Endodermal cell (in vitro differentiated cells): Measurements from ENCODE around the gene OLFML2A. TPM values are rescaled to one million over a fixed set of nuclear protein-coding genes. Genes with fewer than 3 reads are reported as not detected.

Experiments used
- DNase-seq: peaks from one replicate; pipeline ENCODE4 v3.0.0-alpha.2; 2017
- H3K27ac ChIP-seq: 2 replicates; pipeline ENCODE4 v1.5.1; 2013; ENCODE audit warnings: mild to moderate bottlenecking, low read depth, low read length, moderate library complexity
- H3K27me3 ChIP-seq: 2 replicates; pipeline ENCODE4 v1.6.1; 2013; ENCODE audit warnings: mild to moderate bottlenecking, low read length, moderate library complexity; ENCODE audit not compliant: insufficient read depth, control insufficient read depth, poor library complexity, severe bottlenecking
- H3K36me3 ChIP-seq: 2 replicates; pipeline ENCODE4 v1.7.0; 2013; ENCODE audit warnings: mild to moderate bottlenecking, low read length, moderate library complexity; ENCODE audit not compliant: control insufficient read depth, insufficient read depth
- H3K4me1 ChIP-seq: one replicate; pipeline ENCODE4 v1.7.0; 2013; ENCODE audit warnings: low read length; ENCODE audit not compliant: control insufficient read depth, insufficient read depth
- H3K4me3 ChIP-seq: 2 replicates; pipeline ENCODE4 v1.5.1; 2013; ENCODE audit warnings: mild to moderate bottlenecking, low read length, moderate library complexity
- H3K9ac ChIP-seq: 2 replicates; pipeline ENCODE4 v1.6.1; 2013; ENCODE audit warnings: mild to moderate bottlenecking, low read length, moderate library complexity; ENCODE audit not compliant: poor library complexity, severe bottlenecking; ENCODE audit errors: extremely low read depth
- H3K9me3 ChIP-seq: 2 replicates; pipeline ENCODE4 v1.6.1; 2013; ENCODE audit warnings: mild to moderate bottlenecking, low read length, moderate library complexity; ENCODE audit not compliant: control insufficient read depth
- H3K27ac Mint-ChIP-seq: 2 replicates; pipeline ENCODE4 v1.8.0; 2020; ENCODE audit warnings: mixed read lengths
- H3K27me3 Mint-ChIP-seq: 2 replicates; pipeline ENCODE4 v1.8.0; 2021; ENCODE audit warnings: mild to moderate bottlenecking, mixed read lengths; ENCODE audit not compliant: insufficient read depth
- H3K36me3 Mint-ChIP-seq: 2 replicates; pipeline ENCODE4 v1.8.0; 2020; ENCODE audit warnings: low read depth, mixed read lengths
- H3K4me1 Mint-ChIP-seq: 2 replicates; pipeline ENCODE4 v1.8.0; 2020; ENCODE audit warnings: mixed read lengths
- H3K4me3 Mint-ChIP-seq: 2 replicates; pipeline ENCODE4 v1.8.0; 2020; ENCODE audit warnings: mild to moderate bottlenecking, moderate library complexity, mixed read lengths
- H3K9me3 Mint-ChIP-seq: 2 replicates; pipeline ENCODE4 v1.8.0; 2020; ENCODE audit warnings: mild to moderate bottlenecking, mixed read lengths
- WGBS, 2 experiments: methylation state at CpG; one replicate each; pipeline versions ENCODE4 v1.1.5 to v1.1.7; 2013; ENCODE audit warnings: missing lambda C conversion rate in 2 of 2, mixed read lengths in 1 of 2; ENCODE audit not compliant: insufficient coverage in 1 of 2, insufficient read length in 1 of 2; 5-methylcytosine and 5-hydroxymethylcytosine counted together
- total RNA-seq, 2 donors: library from RNA; stranded (reverse); fragmentation: NEBNext Ultra II Directional in 1 of 2; extraction: Animal tissue kit (Norgen Biotek cat#: 25700) in 1 of 2; gene quantifications; 2 replicates in 1 of 2; 3 replicates in 1 of 2; pipeline ENCODE4 v1.2.1, GENCODE V29; 2021
- TF ChIP-seq, protein P1 (sequence below): fragments of 200-600 bp; sonication (generic); conservative IDR thresholded peaks from 2 replicates; pipeline ENCODE4 v1.5.0; 2021; ENCODE audit warnings: antibody characterized with exemption, mild to moderate bottlenecking

OLFML2A gene
- total RNA-seq, 2 donors from 2014 or later: 28.1 to 31.2 TPM

DNA sequence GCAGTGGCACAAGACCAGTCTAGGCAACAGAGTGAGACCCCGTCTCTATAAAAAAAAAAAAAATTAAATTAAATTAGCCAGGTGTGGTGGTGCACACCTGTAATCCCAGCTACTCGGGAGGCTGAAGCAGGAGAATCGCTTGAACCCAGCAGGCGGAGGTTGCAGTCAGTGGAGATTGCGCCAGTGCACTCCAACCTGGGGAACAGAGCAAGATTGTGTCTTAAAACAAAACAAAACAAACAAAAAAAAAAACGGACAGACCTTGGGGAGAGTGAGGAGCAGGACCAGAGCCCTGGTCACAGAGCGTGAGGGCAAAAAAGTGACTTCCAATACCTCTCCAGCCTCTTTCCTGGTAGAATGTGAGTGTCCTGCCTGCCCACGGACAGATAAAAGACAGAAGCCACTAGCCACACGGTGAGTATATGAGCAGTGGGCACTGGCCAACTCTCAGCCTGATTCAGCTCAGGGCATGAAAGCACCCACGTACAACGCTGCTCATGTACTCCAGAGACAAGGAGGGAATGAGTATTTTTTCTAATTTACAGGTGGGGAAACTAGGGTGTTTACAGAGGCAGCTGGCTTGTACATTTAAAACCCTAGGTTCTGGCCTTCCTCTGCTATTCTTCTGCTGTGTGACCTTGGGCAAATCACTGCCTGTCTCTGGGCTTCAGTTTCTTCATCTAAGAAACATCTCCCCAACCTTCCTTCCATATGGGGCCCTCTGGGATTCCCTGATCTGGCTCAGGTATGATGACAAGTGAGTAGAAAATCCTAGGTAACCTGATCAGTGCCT lies 1.8 kb downstream of the OLFML2A start:
- WGBS, 2 experiments: 89 to 92% methylated on average over 8 to 11 of the region's 11 CpGs
- TF ChIP-seq, protein P1, sequence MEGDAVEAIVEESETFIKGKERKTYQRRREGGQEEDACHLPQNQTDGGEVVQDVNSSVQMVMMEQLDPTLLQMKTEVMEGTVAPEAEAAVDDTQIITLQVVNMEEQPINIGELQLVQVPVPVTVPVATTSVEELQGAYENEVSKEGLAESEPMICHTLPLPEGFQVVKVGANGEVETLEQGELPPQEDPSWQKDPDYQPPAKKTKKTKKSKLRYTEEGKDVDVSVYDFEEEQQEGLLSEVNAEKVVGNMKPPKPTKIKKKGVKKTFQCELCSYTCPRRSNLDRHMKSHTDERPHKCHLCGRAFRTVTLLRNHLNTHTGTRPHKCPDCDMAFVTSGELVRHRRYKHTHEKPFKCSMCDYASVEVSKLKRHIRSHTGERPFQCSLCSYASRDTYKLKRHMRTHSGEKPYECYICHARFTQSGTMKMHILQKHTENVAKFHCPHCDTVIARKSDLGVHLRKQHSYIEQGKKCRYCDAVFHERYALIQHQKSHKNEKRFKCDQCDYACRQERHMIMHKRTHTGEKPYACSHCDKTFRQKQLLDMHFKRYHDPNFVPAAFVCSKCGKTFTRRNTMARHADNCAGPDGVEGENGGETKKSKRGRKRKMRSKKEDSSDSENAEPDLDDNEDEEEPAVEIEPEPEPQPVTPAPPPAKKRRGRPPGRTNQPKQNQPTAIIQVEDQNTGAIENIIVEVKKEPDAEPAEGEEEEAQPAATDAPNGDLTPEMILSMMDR: no peak
- peaks cover 7% of the 10 kb centered on the region for H3K27me3 ChIP-seq
- peaks cover 4% of the 10 kb centered on the region for H3K4me1 ChIP-seq
- H3K4me1 Mint-ChIP-seq: peaks cover 27% of the 10 kb centered on the region
- H3K27ac ChIP-seq: no peak overlapping the region
- no peaks in the 10 kb centered on the region for H3K36me3 Mint-ChIP-seq
- peak overlapping the region; percentile 97 for H3K27ac Mint-ChIP-seq
- H3K27me3 Mint-ChIP-seq: peaks cover 16% of the 10 kb centered on the region
- peak overlapping the region; percentile 33 for H3K9ac ChIP-seq
- H3K4me3 Mint-ChIP-seq: peak overlapping the region; percentile 69
- H3K4me3 ChIP-seq: no peak overlapping the region
- DNase-seq: peak; percentile 47
- H3K9me3 ChIP-seq: no peaks in the 10 kb centered on the region
- H3K9me3 Mint-ChIP-seq: no peaks in the 10 kb centered on the region
- H3K36me3 ChIP-seq: no peaks in the 10 kb centered on the region

GRCh38 chr9:124779368-124780059 lies 2.6 kb downstream of the OLFML2A start:
- peak overlapping the region; percentile 97 for H3K27ac Mint-ChIP-seq
- no peak overlapping the region for H3K4me3 ChIP-seq
- H3K9me3 ChIP-seq: no peaks in the 10 kb centered on the region
- H3K4me3 Mint-ChIP-seq: peak overlapping the region; percentile 69
- TF ChIP-seq, protein P1: no peak
- H3K4me1 Mint-ChIP-seq: peaks cover 26% of the 10 kb centered on the region
- H3K9me3 Mint-ChIP-seq: no peaks in the 10 kb centered on the region
- DNase-seq: peak; percentile 94
- H3K27me3 ChIP-seq: peaks cover 7% of the 10 kb centered on the region
- H3K27me3 Mint-ChIP-seq: peaks cover 16% of the 10 kb centered on the region
- H3K9ac ChIP-seq: peak overlapping the region; percentile 33
- no peaks in the 10 kb centered on the region for H3K36me3 Mint-ChIP-seq
- H3K36me3 ChIP-seq: no peaks in the 10 kb centered on the region
- peaks cover 4% of the 10 kb centered on the region for H3K4me1 ChIP-seq
- WGBS, 2 experiments: 3 to 9% methylated on average over 3 to 6 of the region's 6 CpGs
- H3K27ac ChIP-seq: peak overlapping the region; percentile 27

DNA sequence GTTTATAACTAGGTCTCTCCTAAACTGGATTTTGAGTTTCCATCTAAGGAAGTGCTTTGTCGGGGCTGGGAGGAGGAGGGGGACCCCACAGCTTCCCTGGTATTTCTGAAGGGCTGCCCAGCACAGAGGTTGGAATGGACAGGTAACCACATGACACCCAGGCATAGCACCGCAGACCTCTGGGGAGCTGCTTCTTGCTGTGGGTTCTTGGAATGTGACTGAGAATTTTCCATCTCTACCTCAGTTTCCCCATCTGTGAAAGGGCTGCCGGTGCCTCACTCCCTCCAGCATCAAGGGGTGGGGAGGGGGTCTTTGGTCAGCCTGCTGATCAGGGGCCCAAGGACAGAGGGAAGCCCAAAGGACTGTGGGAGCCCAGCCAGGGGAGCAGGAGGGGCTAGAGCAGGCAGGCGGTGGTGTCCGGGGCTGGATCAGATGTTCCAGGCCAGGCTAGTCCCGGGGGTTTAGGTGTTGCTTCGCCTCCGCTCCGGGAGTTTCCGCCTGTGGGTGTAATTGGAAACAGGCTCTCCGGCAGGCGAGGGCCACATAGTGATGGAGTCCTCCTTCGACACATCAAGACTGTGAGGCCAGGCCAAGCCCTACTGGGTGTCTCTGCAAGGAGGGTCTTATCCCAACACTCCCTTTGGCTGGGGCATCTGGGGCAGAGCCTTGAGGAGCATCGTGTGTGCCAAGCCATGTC lies 3.3 kb downstream of the OLFML2A start:
- Histone ChIP-seq H3K4me1 (peaks cover 4% of the 10 kb centered on the region), H3K27me3 (peaks cover 7% of the 10 kb centered on the region), H3K4me3 (no peak overlapping the region), H3K27ac (no peak overlapping the region), H3K9me3 (no peaks in the 10 kb centered on the region), H3K9ac (peak overlapping the region; percentile 33), H3K36me3 (no peaks in the 10 kb centered on the region)
- H3K27ac Mint-ChIP-seq: peak overlapping the region; percentile 97
- peak overlapping the region; percentile 69 for H3K4me3 Mint-ChIP-seq
- no peaks in the 10 kb centered on the region for H3K9me3 Mint-ChIP-seq
- WGBS, 2 experiments: 80 to 84% methylated on average over 10 to 14 of the region's 14 CpGs
- peak; percentile 63 for DNase-seq
- peaks cover 23% of the 10 kb centered on the region for H3K4me1 Mint-ChIP-seq
- TF ChIP-seq, protein P1: no peak
- peaks cover 16% of the 10 kb centered on the region for H3K27me3 Mint-ChIP-seq
- H3K36me3 Mint-ChIP-seq: no peaks in the 10 kb centered on the region
